Panc1 (cell line): Measurements from ENCODE around the gene BRWD1. TPM values are rescaled to one million over a fixed set of nuclear protein-coding genes. Genes with fewer than 3 reads are reported as not detected.
A peak's percentile ranks its signal among the peaks of the same experiment; 100 is the strongest.

Source experiments
- ATAC-seq: fragments of 200-7000 bp; cut with Tn5 transposase; 2 replicates; pipeline ENCODE4 v1.9.1; 2020; ENCODE audit warnings: mild to moderate bottlenecking, moderate library complexity
- BruUV-seq: library from RNA; stranded (reverse); fragments of 400-500 nt; replicated peaks from 2 replicates; lab custom pipeline; 2021; lab: Mats Ljungman, UMichigan
- CTCF ChIA-PET: fragments of 300-600 bp; sonication (Branson Sonifier 250); formaldehyde crosslinking; loops from one replicate; lab custom pipeline; 2022; ENCODE audit warnings: antibody characterized with exemption; lab: Charles Lee
- POLR2A ChIA-PET: fragments of 300-600 bp; sonication (Branson Sonifier 250); formaldehyde crosslinking; loops from one replicate; lab custom pipeline; 2022; ENCODE audit warnings: antibody characterized with exemption; lab: Charles Lee
- DNase-seq: peaks from one replicate; pipeline ENCODE4 v3.0.0-alpha.2; 2010; ENCODE audit warnings: low read depth, low spot score
- H3K27ac ChIP-seq: 2 replicates; pipeline ENCODE4 v1.5.1; 2011; ENCODE audit warnings: mild to moderate bottlenecking, low read length, inconsistent platforms
- H3K27me3 ChIP-seq: fragments of 200-500 bp; sonication (Bioruptor generic); 2 replicates; pipeline ENCODE4 v1.6.0; 2014; ENCODE audit warnings: low read length, inconsistent platforms; ENCODE audit not compliant: control insufficient read depth, insufficient read depth
- H3K36me3 ChIP-seq: fragments of 200-500 bp; sonication (Bioruptor generic); 2 replicates; pipeline ENCODE4 v1.5.1; 2014; ENCODE audit warnings: inconsistent platforms, mild to moderate bottlenecking, low read length, moderate library complexity; ENCODE audit not compliant: control insufficient read depth, insufficient read depth
- H3K4me1 ChIP-seq: 2 replicates; pipeline ENCODE4 v1.5.1; 2011; ENCODE audit warnings: inconsistent platforms, mild to moderate bottlenecking, low read length, moderate library complexity; ENCODE audit not compliant: control insufficient read depth, insufficient read depth
- H3K4me3 ChIP-seq, 2 experiments: 2 replicates each; pipeline ENCODE4 v1.5.1; 2011 to 2012; ENCODE audit warnings: low read depth in 2 of 2, low read length in 2 of 2, mild to moderate bottlenecking in 2 of 2, inconsistent platforms in 1 of 2, moderate library complexity in 1 of 2
- H3K9me3 ChIP-seq: fragments of 200-500 bp; sonication (Bioruptor generic); 2 replicates; pipeline ENCODE4 v1.5.1; 2014; ENCODE audit warnings: low read depth, mild to moderate bottlenecking, inconsistent platforms, low read length, moderate library complexity; ENCODE audit not compliant: control insufficient read depth, insufficient read depth
- POLR2AphosphoS5 ChIP-seq: IDR thresholded peaks from 2 replicates; pipeline ENCODE4 v1.6.1; 2012; ENCODE audit warnings: mild to moderate bottlenecking, low read depth, low read length, moderate library complexity
- REST ChIP-seq, 2 experiments: IDR thresholded peaks; 2 replicates each; pipeline ENCODE4 v1.6.1; 2011 to 2012; ENCODE audit warnings: low read depth in 2 of 2, control low read depth in 1 of 2, low read length in 1 of 2, mild to moderate bottlenecking in 1 of 2, moderate library complexity in 1 of 2; ENCODE audit not compliant: insufficient read depth in 1 of 2
- SIN3A ChIP-seq: IDR thresholded peaks from 2 replicates; pipeline ENCODE4 v1.6.1; 2012; ENCODE audit warnings: low read depth, mild to moderate bottlenecking, low read length, moderate library complexity, borderline replicate concordance; ENCODE audit not compliant: insufficient read depth
- TCF7L2 ChIP-seq: IDR thresholded peaks from 2 replicates; pipeline ENCODE4 v1.6.1; 2011; ENCODE audit warnings: mild to moderate bottlenecking, low read depth, low read length, inconsistent platforms
- in situ Hi-C: cut with HindIII; loops from 2 replicates; pipeline ENCODE4 v1.10.0; 2016; ENCODE audit warnings: low sequenced_read_pairs, low pct_unique_long_range_greater_than_20kb
- intact Hi-C: fragments of 100-400 bp; cut with micrococcal nuclease; formaldehyde crosslinking; loops from one replicate; pipeline ENCODE4 v1.10.0; 2022; ENCODE audit not compliant: unreplicated experiment
- total RNA-seq: library from RNA; stranded (reverse); gene quantifications from one replicate; pipeline ENCODE4 v1.2.1, GENCODE V29; 2021; ENCODE audit not compliant: unreplicated experiment
- TF ChIP-seq, protein P1 (sequence below): fragments of 450-650 bp; IDR thresholded peaks from 2 replicates; pipeline ENCODE4 v1.5.1; 2017; ENCODE audit warnings: mild to moderate bottlenecking

BRWD1 gene
- total RNA-seq, 1 experiment from 2014 or later = 26.2 TPM

DNA sequence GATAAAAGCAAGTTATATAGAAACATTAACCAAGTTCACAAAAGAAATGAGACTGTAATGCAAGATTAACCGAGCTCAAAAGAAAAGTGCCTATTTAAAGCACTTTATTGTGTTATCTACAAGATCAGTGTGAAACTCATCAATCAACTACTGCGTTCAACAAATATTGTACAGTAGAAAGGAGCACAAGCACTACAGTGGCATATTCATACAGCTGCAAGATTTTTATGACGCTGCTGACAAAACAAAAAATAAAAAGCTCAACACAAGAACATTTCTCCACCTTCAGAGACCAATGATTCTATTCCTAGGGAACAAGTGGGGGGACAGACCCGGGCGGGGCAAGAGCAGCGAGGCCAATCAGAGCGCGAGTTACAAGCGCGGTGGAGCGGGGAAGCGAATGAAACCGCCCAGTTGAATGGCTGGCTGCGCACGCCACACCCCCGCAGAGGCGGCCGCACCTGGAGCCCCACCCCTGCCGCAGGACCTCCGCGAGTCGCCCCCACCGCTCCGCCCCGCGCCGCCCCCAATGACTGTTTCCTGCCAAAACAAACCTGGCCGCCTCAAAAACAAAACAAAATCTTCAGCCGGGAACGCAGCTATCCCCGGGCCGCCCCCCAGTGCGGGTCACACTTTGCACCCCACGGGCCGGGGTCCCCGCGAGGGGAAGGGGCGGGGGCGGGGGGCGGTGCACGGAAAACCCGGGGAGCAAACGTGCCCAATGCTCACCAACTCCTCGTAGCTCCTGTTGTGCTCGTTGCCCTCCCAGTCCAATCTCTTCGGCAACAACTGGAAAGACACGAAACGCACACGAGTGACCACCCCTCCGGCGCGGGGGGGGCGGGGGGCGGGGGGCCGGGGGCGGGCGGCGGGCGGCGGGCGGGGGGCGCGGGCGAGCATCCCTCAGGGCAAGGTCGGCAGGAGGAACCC is 1.1 kb downstream of the BRWD1 start:
- Histone ChIP-seq H3K27ac (peak overlapping the region; percentile 34; the same call in 1 of the 2 replicates), H3K9me3 (no peaks in the 10 kb centered on the region), H3K4me3 (peak overlapping the region; percentile 65 to 71), H3K27me3 (no peaks in the 10 kb centered on the region), H3K36me3 (peaks cover 8% of the 10 kb centered on the region; the same call in 1 of the 2 replicates), H3K4me1 (peaks cover 6% of the 10 kb centered on the region)
- intact Hi-C loops (no loop called here), in situ Hi-C loops (no loop called here)
- ChIA-PET POLR2A (interaction anchor here (0.7 kb wide), 1 partner anchor 24 kb away, joined by 8 read pairs; no protein-coding TSS in a partner anchor), CTCF (interaction anchor here (0.6 kb wide), 1 partner anchor 15 kb away, joined by 5 read pairs; no protein-coding TSS in a partner anchor)
- ATAC-seq = peak; percentile 90
- TF ChIP-seq, protein P1, sequence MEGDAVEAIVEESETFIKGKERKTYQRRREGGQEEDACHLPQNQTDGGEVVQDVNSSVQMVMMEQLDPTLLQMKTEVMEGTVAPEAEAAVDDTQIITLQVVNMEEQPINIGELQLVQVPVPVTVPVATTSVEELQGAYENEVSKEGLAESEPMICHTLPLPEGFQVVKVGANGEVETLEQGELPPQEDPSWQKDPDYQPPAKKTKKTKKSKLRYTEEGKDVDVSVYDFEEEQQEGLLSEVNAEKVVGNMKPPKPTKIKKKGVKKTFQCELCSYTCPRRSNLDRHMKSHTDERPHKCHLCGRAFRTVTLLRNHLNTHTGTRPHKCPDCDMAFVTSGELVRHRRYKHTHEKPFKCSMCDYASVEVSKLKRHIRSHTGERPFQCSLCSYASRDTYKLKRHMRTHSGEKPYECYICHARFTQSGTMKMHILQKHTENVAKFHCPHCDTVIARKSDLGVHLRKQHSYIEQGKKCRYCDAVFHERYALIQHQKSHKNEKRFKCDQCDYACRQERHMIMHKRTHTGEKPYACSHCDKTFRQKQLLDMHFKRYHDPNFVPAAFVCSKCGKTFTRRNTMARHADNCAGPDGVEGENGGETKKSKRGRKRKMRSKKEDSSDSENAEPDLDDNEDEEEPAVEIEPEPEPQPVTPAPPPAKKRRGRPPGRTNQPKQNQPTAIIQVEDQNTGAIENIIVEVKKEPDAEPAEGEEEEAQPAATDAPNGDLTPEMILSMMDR = no peak
- TF ChIP-seq REST (IDR thresholded peaks at IDR 0.05; ENCODE audit: insufficient read depth in 1 of 2, low read depth in 2 of 2, low read length in 1 of 2) (no peak), POLR2AphosphoS5 (no peak), SIN3A (no peak), TCF7L2 (no peak)
- DNase-seq = peak; percentile 22
- BruUV-seq = no TSS peak

- no peaks in the 10 kb centered on the region for H3K27me3 ChIP-seq
- ATAC-seq (no peak), DNase-seq (no peak)
- TF ChIP-seq POLR2AphosphoS5 = no peak
- TF ChIP-seq REST (IDR thresholded peaks at IDR 0.05; ENCODE audit: insufficient read depth in 1 of 2, low read depth in 2 of 2, low read length in 1 of 2) = no peak
- TF ChIP-seq, protein P1 = no peak
- TF ChIP-seq SIN3A = no peak
- no peak for TF ChIP-seq TCF7L2
- no peak overlapping the region for H3K27ac ChIP-seq
- peaks cover 6% of the 10 kb centered on the region for H3K4me1 ChIP-seq
- ChIA-PET CTCF (no interaction called here), POLR2A (no interaction called here)
- peaks cover 8% of the 10 kb centered on the region; the same call in 1 of the 2 replicates for H3K36me3 ChIP-seq
- intact Hi-C loops (no loop called here), in situ Hi-C loops (no loop called here)
- H3K9me3 ChIP-seq = no peaks in the 10 kb centered on the region
- H3K4me3 ChIP-seq = no peak overlapping the region
- no TSS peak for BruUV-seq
These were observed 2.3 kb downstream of the BRWD1 start for GRCh38 chr21:39311164-39311563.
